ENCODE measurements around the gene PRPF8. TPM values are rescaled to one million over a fixed set of nuclear protein-coding genes. Genes with fewer than 3 reads are reported as not detected.

PRPF8 gene
- 100 to 1,000 TPM; 103 to 110 TPM for total RNA-seq
- polyA plus RNA-seq: 10 to 100 TPM; 50.2 to 61.1 TPM

GRCh38 chr17:1684378-1685189 is at the start of gene PRPF8:
PRPF8 (minus strand) TSS chr17:1684867; CDS start chr17:1684571, 296 bp downstream.
- peak within 1 kb of the TSS; percentile 76 to 96 (median 86) for H3K4me3 ChIP-seq (ENCODE audit: low read depth in 1 of 3, low read length in 3 of 3)
- H3K9ac ChIP-seq (ENCODE audit: low read depth in 1 of 2, low read length in 2 of 2): peak within 1 kb of the TSS; percentile 88 to 92
- DNase-seq (ENCODE audit: low spot score): peak; percentile 98
- under 1% methylated on average over 72 of the region's 72 CpGs for WGBS
- TF ChIP-seq FOXA1 (IDR thresholded peaks at IDR 0.05) (no peak), CTCF (IDR thresholded peaks at IDR 0.05; ENCODE audit: low read depth, low read length, missing input control) (no peak), RXRA (IDR thresholded peaks at IDR 0.05) (peak; percentile 45 to 65), RAD21 (IDR thresholded peaks at IDR 0.05) (peak in 1 of 2 donors; percentile 61), NR2F2 (IDR thresholded peaks at IDR 0.05) (peak; percentile 41), EGR1 (IDR thresholded peaks at IDR 0.05; ENCODE audit: low read depth in 2 of 2) (peak; percentile 40 to 46), TAF1 (conservative IDR thresholded peaks at IDR 0.05) (peak; percentile 86), FOXA2 (IDR thresholded peaks at IDR 0.05) (no peak), YY1 (IDR thresholded peaks at IDR 0.05) (peak; percentile 98), SP1 (IDR thresholded peaks at IDR 0.05) (peak; percentile 94), HNF4A (conservative IDR thresholded peaks at IDR 0.05) (peak; percentile 45 to 72), GABPA (IDR thresholded peaks at IDR 0.05 in 1 of 2, conservative IDR thresholded peaks at IDR 0.05 in 1 of 2) (peak; percentile 62 to 92), MAX (IDR thresholded peaks at IDR 0.05) (peak; percentile 37), JUND (IDR thresholded peaks at IDR 0.05) (no peak), HNF4G (IDR thresholded peaks at IDR 0.05) (peak; percentile 50)
- TF ChIP-seq, protein P1, sequence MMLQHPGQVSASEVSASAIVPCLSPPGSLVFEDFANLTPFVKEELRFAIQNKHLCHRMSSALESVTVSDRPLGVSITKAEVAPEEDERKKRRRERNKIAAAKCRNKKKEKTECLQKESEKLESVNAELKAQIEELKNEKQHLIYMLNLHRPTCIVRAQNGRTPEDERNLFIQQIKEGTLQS (IDR thresholded peaks at IDR 0.05): peak; percentile 23
- TF ChIP-seq, protein P2, sequence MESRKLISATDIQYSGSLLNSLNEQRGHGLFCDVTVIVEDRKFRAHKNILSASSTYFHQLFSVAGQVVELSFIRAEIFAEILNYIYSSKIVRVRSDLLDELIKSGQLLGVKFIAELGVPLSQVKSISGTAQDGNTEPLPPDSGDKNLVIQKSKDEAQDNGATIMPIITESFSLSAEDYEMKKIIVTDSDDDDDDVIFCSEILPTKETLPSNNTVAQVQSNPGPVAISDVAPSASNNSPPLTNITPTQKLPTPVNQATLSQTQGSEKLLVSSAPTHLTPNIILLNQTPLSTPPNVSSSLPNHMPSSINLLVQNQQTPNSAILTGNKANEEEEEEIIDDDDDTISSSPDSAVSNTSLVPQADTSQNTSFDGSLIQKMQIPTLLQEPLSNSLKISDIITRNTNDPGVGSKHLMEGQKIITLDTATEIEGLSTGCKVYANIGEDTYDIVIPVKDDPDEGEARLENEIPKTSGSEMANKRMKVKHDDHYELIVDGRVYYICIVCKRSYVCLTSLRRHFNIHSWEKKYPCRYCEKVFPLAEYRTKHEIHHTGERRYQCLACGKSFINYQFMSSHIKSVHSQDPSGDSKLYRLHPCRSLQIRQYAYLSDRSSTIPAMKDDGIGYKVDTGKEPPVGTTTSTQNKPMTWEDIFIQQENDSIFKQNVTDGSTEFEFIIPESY (IDR thresholded peaks at IDR 0.05): no peak
- TF ChIP-seq, protein P3, sequence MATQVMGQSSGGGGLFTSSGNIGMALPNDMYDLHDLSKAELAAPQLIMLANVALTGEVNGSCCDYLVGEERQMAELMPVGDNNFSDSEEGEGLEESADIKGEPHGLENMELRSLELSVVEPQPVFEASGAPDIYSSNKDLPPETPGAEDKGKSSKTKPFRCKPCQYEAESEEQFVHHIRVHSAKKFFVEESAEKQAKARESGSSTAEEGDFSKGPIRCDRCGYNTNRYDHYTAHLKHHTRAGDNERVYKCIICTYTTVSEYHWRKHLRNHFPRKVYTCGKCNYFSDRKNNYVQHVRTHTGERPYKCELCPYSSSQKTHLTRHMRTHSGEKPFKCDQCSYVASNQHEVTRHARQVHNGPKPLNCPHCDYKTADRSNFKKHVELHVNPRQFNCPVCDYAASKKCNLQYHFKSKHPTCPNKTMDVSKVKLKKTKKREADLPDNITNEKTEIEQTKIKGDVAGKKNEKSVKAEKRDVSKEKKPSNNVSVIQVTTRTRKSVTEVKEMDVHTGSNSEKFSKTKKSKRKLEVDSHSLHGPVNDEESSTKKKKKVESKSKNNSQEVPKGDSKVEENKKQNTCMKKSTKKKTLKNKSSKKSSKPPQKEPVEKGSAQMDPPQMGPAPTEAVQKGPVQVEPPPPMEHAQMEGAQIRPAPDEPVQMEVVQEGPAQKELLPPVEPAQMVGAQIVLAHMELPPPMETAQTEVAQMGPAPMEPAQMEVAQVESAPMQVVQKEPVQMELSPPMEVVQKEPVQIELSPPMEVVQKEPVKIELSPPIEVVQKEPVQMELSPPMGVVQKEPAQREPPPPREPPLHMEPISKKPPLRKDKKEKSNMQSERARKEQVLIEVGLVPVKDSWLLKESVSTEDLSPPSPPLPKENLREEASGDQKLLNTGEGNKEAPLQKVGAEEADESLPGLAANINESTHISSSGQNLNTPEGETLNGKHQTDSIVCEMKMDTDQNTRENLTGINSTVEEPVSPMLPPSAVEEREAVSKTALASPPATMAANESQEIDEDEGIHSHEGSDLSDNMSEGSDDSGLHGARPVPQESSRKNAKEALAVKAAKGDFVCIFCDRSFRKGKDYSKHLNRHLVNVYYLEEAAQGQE (IDR thresholded peaks at IDR 0.05): peak; percentile 82
- H3K27ac ChIP-seq (ENCODE audit: low read depth in 1 of 2, low read length in 2 of 2): peak within 1 kb of the TSS; percentile 92 to 94
- H3K36me3 ChIP-seq (ENCODE audit: control insufficient read depth in 4 of 4, insufficient read depth in 3 of 4, low read depth in 1 of 4, low read length in 3 of 4): peaks cover 4 to 32% (median 31%) of the 10 kb centered on the region in 4 donors
- peaks cover 4 to 16% (median 10%) of the 10 kb centered on the region in 4 donors for H3K4me1 ChIP-seq (ENCODE audit: control insufficient read depth in 4 of 4, insufficient read depth in 4 of 4, low read length in 3 of 4)
- H3K9me3 ChIP-seq (ENCODE audit: control insufficient read depth in 4 of 4, low read length in 3 of 4): no peaks in the 10 kb centered on the region
- H3K27me3 ChIP-seq (ENCODE audit: control insufficient read depth in 4 of 4, insufficient read depth in 4 of 4, low read length in 3 of 4): no peaks in the 10 kb centered on the region

Data from liver (tissue), 9 donors.